ENCODE measurements around the gene PDXP. TPM values are rescaled to one million over a fixed set of nuclear protein-coding genes. Genes with fewer than 3 reads are reported as not detected.

PDXP gene
- total and polyA plus RNA-seq, 4 donors: 23.4 to 42.2 (median 28.5) TPM

DNA sequence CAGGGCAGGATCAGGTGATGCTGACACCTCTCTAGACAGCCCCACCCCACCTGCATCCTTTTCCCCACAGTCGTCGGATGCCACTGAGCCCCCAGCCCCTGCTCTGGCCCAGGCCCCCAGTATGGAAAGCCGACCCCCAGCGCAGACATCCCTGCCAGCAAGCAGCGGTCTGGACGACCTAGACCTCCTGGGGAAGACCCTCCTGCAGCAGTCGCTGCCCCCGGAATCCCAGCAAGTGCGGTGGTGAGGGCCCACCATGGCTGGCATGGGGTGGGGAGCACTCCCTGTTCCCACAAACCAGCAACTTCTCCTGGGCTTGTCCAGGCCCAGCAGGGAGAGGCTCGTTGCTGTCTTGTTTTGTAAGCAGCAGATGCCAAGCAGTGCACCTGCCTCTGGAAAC lies 28.6 kb upstream of the PDXP start (continued):
- TF ChIP-seq JUND (IDR thresholded peaks at IDR 0.05): no peak

- peaks cover 0 to 10% (median 3%) of the 10 kb centered on the region in 4 donors for H3K36me3 ChIP-seq (ENCODE audit: control insufficient read depth in 4 of 4, insufficient read depth in 3 of 4, low read depth in 1 of 4, low read length in 3 of 4)
- H3K9ac ChIP-seq (ENCODE audit: low read depth in 1 of 2, low read length in 2 of 2): no peak overlapping the region
- H3K4me3 ChIP-seq (ENCODE audit: low read depth in 1 of 3, low read length in 3 of 3): no peak overlapping the region
- peaks cover 11 to 66% (median 52%) of the 10 kb centered on the region in 4 donors for H3K4me1 ChIP-seq (ENCODE audit: control insufficient read depth in 4 of 4, insufficient read depth in 4 of 4, low read length in 3 of 4)
- WGBS: 97% methylated on average over 9 of the region's 9 CpGs
- H3K27me3 ChIP-seq (ENCODE audit: control insufficient read depth in 4 of 4, insufficient read depth in 4 of 4, low read length in 3 of 4): no peaks in the 10 kb centered on the region
- H3K27ac ChIP-seq (ENCODE audit: low read depth in 1 of 2, low read length in 2 of 2): peak overlapping the region in 1 of 2 donors; percentile 73
- TF ChIP-seq RXRA (IDR thresholded peaks at IDR 0.05) (no peak), FOXA2 (IDR thresholded peaks at IDR 0.05) (no peak), SP1 (IDR thresholded peaks at IDR 0.05) (no peak), NR2F2 (IDR thresholded peaks at IDR 0.05) (no peak), ATF3 (IDR thresholded peaks at IDR 0.05) (no peak), EGR1 (IDR thresholded peaks at IDR 0.05; ENCODE audit: low read depth in 2 of 2) (no peak), GABPA (IDR thresholded peaks at IDR 0.05 in 1 of 2, conservative IDR thresholded peaks at IDR 0.05 in 1 of 2) (no peak), YY1 (IDR thresholded peaks at IDR 0.05) (no peak), MAX (IDR thresholded peaks at IDR 0.05) (no peak), CTCF (IDR thresholded peaks at IDR 0.05; ENCODE audit: low read depth, low read length, missing input control) (no peak), JUND (IDR thresholded peaks at IDR 0.05) (no peak), RAD21 (IDR thresholded peaks at IDR 0.05) (no peak), TAF1 (conservative IDR thresholded peaks at IDR 0.05) (no peak), HNF4A (conservative IDR thresholded peaks at IDR 0.05) (no peak), FOXA1 (IDR thresholded peaks at IDR 0.05) (no peak), HNF4G (IDR thresholded peaks at IDR 0.05) (no peak)
- TF ChIP-seq, protein P1, sequence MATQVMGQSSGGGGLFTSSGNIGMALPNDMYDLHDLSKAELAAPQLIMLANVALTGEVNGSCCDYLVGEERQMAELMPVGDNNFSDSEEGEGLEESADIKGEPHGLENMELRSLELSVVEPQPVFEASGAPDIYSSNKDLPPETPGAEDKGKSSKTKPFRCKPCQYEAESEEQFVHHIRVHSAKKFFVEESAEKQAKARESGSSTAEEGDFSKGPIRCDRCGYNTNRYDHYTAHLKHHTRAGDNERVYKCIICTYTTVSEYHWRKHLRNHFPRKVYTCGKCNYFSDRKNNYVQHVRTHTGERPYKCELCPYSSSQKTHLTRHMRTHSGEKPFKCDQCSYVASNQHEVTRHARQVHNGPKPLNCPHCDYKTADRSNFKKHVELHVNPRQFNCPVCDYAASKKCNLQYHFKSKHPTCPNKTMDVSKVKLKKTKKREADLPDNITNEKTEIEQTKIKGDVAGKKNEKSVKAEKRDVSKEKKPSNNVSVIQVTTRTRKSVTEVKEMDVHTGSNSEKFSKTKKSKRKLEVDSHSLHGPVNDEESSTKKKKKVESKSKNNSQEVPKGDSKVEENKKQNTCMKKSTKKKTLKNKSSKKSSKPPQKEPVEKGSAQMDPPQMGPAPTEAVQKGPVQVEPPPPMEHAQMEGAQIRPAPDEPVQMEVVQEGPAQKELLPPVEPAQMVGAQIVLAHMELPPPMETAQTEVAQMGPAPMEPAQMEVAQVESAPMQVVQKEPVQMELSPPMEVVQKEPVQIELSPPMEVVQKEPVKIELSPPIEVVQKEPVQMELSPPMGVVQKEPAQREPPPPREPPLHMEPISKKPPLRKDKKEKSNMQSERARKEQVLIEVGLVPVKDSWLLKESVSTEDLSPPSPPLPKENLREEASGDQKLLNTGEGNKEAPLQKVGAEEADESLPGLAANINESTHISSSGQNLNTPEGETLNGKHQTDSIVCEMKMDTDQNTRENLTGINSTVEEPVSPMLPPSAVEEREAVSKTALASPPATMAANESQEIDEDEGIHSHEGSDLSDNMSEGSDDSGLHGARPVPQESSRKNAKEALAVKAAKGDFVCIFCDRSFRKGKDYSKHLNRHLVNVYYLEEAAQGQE (IDR thresholded peaks at IDR 0.05): no peak
- TF ChIP-seq, protein P2, sequence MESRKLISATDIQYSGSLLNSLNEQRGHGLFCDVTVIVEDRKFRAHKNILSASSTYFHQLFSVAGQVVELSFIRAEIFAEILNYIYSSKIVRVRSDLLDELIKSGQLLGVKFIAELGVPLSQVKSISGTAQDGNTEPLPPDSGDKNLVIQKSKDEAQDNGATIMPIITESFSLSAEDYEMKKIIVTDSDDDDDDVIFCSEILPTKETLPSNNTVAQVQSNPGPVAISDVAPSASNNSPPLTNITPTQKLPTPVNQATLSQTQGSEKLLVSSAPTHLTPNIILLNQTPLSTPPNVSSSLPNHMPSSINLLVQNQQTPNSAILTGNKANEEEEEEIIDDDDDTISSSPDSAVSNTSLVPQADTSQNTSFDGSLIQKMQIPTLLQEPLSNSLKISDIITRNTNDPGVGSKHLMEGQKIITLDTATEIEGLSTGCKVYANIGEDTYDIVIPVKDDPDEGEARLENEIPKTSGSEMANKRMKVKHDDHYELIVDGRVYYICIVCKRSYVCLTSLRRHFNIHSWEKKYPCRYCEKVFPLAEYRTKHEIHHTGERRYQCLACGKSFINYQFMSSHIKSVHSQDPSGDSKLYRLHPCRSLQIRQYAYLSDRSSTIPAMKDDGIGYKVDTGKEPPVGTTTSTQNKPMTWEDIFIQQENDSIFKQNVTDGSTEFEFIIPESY (IDR thresholded peaks at IDR 0.05): no peak
- DNase-seq (ENCODE audit: low spot score): no peak
- H3K9me3 ChIP-seq (ENCODE audit: control insufficient read depth in 4 of 4, low read length in 3 of 4): no peaks in the 10 kb centered on the region
Observed at GRCh38 chr22:37630839-37631435, 27.6 kb upstream of the PDXP start.

Data from liver (tissue), 9 donors.